Stimulated activated CD4-positive, alpha-beta T cell treated with anti-CD3 and anti-CD28 coated beads, Interleukin-2, amount 100 ng/mL, for 48 hours (primary cell): ENCODE measurements around the gene NIPBL.
"Not testable (repeated sequence)": the region's sequence is repeated elsewhere in the genome, so short reads cannot be mapped to it uniquely, and the experiment has no call there.

Experiments
- DNase-seq, 2 donors: peaks; one replicate each; pipeline ENCODE4 v3.0.0-alpha.2; 2020

Gene NIPBL

DNA sequence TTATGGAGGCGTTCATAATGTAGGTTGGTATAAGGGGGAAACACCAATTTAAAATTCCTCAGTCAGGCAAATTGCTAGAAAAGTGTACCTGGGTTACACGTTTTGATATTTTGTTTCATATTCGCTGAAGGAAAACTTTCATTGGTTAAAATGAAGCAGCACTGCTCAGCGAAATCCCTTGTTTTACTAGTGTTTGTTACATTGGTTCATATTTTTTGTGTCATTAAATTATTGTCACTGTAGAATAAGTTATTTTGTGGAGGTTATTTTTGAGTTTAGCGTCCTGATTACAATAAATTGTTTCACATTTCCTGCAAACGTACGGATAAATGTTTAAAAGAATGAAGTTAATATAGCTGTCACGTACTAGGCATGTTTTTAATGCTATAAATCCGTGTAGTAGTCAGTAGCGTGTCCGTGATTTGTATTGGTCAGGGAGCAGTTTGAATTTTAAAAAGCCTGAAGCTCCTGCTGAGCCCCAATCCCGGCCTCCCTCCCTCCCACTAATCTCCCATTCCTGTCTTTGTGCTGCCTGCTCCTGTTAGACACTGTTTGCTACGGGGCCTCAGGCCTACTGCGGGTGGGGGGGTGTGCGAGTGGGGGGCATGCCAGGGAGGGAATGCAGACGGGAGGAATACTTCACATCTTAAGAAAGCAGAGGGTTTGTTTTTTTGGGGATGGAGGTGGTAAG lies 2.0 kb downstream of the NIPBL start:
- DNase-seq = no peak

DNA sequence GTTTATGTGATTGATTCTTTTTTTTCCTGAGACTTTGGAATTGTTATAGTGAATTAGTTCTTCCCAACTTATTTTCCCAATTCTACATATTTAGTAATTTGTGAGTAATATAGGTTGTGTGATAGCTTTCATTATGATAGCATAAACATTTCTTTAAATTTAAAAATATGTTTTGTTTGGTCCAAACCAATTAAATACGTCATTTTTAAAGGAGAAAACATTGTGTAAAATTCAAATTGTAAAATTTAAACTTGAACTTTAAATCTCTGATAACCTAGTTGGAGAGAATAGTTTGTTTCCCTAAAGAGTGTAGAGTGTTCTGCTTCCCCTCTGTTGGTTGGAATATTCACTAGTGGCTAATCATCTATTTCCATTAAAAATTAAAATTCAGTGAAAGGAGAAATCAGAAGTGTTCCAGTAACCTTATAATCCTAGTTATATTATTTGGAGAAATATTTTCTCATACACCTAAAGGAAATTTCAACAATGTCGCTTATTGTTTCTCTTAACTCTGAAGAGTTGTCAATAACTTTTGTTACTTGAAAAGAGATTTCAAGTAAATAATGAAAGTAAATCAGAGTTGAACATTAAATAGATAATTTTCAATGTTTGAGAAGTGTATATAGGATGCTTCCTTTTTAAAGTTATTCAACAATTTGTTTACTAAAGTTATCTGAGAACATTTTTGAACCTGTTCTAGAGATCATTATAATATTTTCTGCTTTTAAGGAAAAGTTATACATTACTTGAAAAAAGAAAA lies 2.9 kb downstream of the NIPBL start:
- no peak for DNase-seq

DNA sequence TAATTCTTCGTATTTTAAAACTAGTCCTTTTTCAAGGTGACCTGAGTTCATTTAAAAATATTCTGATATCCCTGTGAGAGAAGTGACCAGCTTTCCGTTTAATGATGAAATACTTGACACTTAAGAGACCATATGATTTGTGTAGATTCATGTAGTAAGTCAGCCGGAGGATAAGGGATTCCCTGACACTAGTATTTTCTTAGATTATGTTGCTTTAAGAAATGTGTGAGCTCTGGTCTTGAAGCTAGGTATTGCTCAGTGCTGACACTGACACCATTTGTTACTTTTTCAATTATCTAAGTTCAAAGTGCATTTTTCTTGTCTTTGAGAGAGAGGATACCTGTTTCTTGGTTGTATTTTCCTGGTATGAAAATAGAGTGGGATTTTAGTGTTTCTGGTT lies 4.2 kb downstream of the NIPBL start:
- DNase-seq = no peak

DNA sequence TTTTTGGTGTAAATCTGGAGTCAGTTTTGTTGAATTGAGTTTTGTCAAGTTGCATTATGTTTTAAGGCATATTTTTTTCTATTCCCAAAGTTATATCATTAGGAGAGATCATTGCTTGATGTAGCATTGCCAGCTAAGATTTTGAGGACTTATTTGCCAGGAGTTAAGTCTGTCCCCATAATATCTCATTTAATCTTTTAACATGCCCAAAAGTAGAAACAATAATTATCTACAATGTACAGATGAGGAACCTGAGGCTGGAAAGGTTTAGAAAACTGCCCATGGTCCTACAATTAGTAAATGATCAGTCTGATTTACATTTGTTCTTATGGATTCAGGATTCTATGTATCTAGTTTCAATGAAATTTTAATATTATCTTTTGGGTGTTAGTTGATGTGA lies 4.7 kb downstream of the NIPBL start:
- no peak for DNase-seq

DNA sequence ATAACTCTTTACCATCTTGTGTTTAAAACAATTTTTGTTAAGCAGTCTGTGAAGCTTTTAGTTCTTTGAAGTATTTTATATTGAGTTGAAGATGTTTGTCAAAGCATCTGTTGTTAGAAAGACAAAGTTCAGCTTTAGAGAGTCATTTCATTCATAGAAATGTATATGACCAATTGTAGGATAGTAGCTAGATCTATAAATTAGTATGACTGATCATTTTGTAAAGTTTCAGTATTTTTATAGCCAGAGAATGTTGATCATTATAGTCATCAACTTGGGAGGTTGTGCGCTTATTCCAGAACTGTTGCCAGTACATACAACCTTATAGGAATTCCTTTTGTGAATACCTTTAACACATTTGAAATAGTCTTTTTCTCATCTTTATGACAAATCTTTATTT lies 5.2 kb downstream of the NIPBL start:
- no peak for DNase-seq

DNA sequence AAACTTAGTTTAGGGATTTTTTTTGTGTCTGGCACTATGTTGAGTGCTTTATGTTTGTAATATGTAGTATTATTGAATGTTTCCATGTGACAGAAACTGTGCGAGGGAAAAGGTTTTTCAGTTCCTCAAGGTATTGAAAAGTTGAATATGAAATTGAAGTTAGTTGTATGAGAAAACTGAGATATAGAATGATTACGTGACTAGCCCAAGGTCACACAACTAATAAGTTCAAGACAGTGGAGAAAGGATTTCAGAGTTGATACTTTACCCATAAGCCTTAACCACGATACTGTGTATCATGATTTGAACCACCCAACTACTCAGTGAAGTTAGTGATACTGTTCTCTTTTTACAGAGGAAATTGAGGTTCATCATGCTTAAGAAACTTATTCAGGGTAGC lies 5.7 kb downstream of the NIPBL start:
- DNase-seq = no peak

DNA sequence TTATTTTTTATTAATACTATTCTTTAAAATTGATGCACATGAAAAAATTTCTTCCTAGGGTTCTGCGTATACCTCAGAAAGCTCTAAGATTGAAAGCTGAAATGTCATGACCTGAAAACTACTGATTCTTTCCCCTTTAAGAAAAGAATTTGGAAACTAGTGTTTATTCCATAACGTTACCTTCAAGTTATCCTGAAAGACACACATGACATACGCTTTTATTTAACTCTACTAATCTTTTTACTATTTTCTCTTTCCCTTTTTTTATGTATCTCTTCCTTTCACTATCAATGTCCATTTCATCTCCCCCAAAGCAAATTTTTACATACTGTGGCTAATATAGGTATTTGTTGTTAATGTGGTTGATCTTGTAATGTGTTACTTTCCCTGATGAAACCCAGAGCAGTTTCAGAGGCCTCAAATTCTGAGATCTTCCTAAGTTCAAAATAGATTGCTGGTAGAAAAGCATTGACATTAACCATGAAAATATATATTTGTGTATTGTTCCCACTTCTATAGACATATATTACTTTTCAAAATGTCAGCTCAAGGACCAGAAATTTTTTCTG lies 7.4 kb downstream of the NIPBL start:
- no peak for DNase-seq

DNA sequence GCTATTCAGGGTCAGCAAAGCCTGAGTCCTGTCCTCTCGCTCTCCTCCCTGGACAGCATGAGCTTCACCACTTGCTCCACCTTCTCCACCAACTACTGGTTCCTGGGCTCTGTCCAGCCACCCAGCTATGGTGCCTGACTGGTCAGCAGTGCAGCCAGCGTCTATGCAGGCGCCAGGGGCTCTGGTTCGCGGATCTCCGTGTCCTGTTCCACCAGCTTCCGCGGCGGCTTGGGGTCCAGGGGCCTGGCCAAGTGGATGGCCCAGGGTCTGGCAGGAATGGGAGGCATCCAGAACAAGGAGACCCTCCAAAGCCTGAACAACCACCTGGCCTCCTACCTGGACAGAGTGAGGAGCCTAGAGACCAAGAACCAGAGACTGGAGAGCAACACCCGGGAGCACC lies 8.6 kb downstream of the NIPBL start:
- DNase-seq = no peak

DNA sequence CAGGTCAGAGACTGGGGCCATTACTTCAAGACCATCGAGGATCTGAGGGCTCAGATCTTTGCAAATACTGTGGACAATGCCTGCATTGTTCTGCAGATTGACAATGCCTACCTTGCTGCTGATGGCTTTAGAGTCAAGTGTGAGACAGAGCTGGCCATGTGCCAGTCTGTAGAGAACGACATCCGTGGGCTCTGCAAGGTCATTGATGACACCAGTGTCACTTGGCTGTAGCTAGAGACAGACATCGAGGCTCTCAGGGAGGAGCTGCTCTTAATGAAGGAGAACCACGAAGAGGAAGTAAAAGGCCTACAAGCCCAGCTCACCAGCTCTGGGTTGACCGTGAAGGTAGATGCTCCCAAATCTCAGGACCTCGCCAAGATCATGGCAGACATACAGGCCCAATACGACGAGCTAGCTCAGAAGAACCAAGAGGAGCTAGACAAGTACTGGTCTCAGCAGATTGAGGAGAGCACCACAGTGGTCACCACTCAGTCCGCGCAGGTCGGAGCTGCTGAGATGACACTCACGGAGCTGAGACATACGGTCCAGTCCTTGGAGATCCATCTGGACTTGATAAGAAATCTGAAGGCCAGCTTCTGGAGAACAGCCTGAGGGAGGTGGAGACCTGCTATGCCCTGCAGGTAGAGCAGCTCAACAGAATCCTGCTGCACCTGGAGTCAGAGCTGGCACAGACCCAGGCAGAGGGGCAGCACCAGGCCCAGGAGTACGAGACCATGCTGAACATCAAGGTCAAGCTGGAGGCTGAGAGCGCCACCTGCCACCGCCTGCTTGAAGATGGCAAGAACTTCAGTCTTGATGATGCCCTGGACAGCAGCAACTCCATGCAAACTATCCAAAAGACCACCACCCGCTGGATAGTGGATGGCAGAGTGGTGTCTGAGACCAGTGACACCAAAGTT lies 9.3 kb downstream of the NIPBL start:
- no peak for DNase-seq

DNA sequence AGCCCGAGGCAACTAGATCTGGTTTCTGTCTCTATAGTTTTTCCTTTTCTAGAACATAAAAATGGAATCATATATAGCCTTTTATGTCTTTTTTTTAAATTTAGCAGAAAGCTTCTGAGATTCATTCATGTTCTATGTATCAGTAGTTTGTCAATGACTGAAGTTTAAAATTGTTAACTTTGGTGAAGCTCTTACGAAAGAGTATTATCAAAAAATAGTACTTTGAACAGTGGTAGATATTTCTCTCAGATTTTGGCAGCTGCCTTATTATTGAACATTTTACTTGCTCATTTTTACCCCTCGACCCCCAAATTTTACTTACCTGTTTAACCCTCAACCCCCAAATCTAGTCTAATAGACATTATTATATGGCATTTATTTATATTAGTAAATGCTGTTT lies 10.2 kb downstream of the NIPBL start:
- no peak for DNase-seq

DNA sequence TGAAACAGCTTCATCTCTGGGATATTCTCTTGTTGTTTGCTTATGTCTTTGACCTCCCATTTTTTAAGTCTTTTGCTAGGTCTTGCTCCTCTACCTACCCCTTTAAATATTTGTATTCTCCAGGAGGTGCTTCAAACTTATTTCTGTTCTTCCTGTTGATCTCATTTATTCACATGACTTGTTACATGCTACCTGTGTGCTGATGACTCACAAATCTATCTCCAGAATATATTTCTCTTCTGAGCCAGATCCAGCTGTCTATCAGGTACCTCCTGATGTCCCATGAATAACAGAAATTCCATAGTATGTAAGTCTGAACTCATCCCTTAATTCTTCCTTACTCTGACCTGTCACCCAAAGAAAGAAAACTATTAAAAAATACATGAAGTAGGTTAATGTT lies 11.0 kb downstream of the NIPBL start:
- no peak for DNase-seq

DNA sequence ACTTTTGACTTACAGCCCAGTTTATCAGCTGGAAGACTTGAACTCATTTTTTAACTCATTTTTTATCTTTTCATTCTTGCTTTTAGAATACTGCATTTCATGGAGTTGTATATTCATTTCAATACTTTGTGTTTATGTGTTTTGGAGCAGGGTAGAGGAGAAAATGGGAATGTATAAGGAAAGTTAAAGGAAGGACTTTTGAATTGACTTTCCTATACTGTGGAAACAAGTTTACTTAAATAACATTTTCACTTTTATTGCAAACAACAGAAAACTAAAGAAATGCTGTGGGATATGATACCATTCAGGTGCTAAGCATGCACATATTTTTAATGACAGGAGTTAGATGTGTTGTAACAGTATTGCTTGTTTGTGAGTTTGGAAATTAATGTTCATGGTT lies 11.7 kb downstream of the NIPBL start:
- no peak for DNase-seq

DNA sequence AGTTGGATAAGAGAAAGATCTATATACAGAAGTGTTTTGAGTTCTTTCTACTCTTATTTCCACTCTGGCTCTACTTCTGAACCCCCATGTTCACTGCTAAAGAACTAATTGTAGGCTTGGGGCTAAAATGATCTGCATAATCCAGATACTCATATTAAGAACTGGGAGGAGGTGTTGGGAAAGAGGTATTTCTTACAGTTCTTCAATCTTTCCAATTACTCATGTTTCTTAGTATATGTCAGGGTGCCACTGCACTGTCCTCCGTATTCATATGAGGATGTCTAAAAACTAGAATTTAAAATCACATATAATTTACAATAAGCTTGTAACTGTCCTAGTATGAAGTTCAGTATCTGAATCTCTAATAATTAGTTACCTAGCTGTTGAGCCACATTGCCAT lies 12.7 kb downstream of the NIPBL start:
- no peak for DNase-seq

DNA sequence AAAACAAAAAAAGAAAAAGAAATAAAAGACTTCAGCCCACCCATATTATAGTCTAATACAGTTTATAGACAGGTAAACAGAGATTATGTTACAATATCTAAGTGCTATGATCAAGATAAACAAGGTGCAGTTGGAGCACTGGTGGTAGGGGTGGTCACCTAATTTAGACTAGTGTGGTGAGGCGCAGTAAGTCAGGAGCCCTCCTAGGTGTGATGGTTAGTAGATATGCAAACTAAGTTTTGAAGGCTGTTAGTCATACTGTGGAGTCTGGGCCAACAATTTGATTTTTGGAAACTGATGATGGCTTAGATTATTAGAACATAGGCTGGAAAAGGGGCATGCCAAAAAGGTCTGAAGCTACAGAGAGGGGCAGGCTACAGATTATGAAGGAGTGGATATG lies 14.7 kb downstream of the NIPBL start:
- DNase-seq = no peak

DNA sequence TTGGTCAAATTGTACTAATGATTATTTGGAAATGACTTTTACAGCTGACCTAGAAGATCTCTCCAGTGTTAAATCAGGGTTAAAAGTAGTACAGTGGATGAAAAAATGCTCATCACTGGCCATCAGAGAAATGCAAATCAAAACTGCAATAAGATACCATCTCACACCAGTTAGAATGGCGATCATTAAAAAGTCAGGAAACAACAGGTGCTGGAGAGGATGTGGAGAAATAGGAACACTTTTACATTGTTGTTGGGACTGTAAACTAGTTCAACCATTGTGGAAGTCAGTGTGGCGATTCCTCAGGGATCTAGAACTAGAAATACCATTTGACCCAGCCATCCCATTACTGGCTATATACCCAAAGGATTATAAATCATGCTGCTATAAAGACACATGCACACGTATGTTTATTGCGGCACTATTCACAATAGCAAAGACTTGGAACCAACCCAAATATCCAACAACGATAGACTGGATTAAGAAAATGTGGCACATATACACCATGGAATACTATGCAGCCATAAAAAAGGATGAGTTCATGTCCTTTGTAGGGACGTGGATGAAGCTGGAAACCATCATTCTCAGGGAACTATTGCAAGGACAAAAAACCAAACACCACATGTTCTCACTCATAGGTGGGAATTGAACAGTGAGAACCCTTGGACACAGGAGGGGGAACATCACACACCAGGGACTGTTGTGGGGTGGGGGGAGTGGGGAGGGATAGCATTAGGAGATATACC lies 15.7 kb downstream of the NIPBL start:
- not testable (repeated sequence) for DNase-seq

DNA sequence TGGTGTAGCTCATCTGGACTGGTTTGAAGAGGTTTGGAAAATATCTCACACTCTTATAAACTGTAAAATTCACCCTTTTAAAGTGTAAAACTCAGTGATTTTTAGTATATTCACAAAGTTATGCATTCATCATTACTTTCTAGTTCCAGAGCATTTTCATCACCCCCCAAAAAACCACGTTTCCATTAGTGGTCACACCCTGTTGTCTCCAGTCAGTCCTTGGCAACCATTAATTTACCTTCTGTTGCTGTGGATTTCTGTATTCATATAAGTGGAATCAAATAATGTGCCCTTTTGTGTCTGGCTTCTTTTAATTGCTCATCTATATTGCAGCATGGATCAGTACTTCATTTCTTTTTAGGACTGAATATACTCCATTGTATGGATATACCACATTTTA lies 18.4 kb downstream of the NIPBL start:
- no peak for DNase-seq

DNA sequence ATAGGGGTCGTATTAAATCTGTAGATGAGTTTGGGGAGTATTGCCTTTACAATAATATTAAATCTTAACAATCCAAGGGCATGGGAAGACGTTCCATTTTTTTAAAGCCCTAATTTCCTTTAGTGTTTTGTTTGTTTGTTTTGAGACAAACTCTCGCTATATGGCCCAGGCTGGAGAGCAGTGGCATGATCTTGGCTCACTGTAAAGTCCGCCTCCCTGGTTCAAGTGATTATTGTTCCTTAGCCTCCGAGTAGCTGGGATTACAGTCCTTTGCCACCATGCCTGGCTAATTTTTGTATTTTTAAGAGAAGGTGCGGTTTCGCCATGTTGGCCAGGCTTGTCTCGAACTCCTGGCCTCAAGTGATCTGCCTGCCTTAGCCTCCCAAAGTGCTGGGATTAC lies 19.9 kb downstream of the NIPBL start:
- DNase-seq = no peak

DNA sequence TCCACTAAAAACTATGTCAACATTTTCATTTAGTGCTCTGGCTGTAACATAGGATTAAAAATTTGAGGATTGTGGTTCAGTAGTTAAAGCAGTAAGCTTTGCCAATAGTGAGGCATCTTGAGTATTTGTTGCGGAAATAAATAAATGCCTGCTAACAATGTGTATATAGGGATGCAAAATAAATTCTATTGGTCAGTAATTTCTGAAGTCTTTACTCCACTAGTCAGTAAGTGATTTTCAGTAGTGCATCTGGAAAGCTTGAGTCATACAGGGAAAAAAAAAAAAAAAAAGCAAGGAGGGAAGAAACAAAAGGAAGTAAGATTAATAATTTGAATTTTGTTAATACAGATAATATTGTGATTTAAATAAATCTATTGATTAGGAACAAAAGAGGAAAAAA lies 21.0 kb downstream of the NIPBL start:
- DNase-seq = no peak

DNA sequence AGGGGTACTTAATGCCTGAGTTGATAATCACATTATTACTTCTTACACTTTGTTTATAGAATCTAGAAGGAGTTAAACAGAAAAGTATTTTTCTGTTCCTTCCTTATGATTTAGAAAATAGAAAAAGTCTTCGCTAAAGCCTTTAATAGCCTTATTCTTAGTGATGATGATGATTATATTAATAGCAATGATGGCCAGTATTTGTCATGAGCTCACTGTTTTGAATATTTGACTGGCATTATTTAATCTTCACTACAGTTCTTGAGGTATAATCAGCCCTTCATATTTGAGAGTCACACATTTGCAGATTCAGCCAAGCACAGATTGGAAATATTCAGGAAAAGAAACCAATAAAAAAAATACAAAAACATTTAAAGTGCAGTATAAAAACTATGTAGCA lies 23.3 kb downstream of the NIPBL start:
- DNase-seq = no peak

DNA sequence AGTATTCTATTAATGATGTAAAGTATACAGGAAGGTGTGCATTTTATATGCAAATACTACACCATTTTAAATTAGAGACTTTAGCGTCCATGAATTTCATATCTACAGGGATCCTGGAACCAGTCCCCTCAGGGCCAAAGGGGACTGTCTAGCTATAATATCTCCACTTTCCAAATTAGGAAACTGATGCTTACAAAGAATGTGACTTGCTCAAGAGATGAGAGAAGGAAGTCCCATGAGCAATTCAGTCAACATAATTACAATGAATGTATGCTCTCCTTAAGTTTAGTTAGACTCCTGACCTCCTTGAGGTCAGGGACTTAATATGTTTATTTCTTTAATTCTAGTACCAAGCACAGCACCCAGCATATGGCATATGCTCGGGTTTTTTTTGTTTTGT lies 23.7 kb downstream of the NIPBL start:
- no peak for DNase-seq

DNA sequence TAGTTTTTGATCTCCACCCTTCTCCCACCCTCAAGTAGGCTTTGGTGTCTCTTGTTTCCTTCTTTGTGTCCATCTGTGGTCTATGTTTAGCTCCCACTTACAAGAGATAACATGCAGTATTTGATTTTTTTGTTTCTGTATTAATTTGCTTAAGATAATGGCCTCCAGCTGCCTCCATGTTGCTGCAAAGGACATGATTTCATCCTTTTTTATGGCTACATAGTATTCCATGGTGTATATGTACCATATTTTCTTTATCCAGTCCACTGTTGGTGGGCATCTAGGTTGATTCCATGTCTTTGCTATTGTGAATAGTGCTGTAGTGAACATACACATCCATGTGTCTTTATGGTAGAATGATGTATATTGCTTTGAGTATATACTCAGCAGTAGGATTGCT lies 24.5 kb downstream of the NIPBL start:
- not testable (repeated sequence) for DNase-seq

DNA sequence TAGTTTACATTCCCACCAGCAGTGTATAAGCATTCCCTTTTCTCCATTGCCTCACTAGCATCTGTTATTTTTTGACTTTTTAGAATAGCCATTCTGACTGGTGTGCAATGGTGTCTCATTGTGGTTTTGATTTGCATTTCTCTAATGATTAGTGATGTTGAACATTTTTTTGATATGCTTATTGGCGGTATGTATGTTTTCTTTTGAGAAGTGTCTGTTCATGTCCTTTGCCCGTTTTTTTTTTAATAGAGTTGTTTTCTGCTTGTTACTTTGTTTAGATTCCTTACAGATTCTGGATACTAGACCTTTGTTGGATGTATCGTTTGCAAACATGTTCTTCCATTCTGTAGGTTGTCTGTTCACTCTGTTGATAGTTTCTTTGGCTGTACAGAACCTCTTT lies 25.3 kb downstream of the NIPBL start:
- no peak for DNase-seq

DNA sequence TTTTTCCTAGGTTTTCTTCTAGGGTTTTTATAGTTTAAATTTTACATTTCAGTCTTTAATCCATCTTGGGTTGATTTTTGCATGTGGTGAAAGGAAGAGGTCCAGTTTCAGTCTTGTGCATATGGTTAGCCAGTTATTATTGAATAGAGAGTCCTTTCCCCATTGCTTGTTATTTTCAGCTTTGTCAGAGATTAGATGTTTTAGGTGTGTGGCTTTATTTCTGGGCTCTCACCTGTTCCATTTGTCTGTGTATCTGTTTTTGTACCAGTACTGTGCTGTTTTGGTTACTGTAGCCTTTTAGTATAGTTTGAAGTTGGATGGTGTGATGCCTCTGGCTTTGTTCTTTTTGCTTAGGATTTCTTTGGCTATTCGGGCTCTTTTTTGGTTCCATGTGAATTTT lies 25.8 kb downstream of the NIPBL start:
- no peak for DNase-seq
